SIG-M5 (cell line): Measurements from ENCODE around the gene PHLDA3.

Source experiments
- DNase-seq: peaks from one replicate; lab custom pipeline; 2025; lab: John Stamatoyannopoulos, UW

Gene PHLDA3

DNA sequence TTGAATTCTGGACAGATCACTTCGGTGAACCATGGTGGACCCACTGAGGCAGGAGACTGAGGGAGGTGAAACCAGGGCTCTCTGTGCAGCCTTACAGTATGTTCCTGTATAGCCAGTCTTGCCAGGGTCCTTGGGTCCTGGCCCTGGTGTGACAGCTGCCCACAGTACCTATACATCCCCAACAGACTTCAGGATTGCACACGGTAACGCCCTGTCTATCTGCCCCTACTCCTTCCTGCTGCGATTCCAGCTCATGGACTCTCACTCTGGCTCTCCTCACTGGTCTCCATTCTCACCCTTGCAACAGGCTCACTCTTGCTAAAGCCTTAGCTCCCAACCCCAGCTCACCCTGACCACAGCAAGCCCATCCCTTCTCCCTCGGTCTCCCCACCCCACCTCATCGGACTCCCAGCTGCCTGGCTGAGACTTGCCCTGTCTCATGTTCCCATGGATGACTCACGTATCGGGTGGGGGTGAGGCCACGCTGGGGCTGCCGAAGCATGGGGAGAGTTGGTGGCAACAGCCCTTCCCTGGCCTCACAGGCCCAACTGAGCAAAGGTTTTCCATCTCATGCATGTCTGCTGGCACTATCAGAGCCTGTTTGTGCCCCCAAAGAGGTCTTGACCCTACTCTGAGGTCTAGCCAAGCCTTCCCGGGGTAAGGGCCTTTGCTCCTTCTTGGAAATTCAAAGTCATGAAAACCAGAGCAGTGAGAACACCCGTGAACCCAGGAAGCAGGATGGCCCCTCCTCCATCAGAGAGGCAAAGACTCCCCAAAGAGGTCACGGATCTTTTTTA is 7.1 kb downstream of the PHLDA3 start:
- DNase-seq, result no peak

DNA sequence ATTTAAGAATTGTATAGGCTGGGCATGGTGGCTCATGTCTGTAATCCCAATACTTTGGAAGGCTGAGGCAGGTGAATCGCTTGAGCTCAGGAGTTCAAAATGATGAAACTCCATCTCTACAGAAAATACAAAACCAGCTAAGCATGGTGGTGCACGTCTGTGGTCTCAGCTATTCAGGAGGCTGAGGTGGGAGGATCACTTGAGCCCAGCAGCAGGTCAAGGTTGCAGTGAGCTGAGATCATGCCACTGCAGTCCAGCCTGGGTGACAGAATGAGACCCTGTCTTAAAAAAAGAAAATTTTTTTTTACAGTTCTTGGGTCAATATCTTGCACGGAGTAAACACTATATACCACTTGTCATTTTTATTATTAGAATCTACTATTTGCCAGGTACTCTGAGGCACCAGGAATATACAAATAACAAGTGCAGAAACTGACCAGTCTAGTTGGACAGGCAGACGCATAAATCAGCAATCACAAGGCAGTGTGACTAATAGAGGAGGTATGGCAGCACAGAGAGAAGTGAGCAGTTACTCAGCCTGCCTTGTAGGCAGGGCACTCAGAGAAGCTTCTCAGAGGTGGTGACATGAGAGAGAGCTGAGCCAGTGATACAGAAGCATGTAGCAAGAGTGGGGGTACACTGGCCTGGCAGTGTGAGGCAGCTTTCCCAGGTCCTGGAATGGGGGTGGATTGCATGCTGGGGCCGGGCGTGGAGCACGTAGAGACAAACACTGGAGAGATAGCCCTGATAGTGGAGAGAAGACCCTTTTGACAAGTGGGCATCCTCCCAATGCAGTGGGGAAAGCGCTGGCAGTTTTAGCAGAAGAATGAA is 8.0 kb downstream of the PHLDA3 start:
- no peak for DNase-seq

DNA sequence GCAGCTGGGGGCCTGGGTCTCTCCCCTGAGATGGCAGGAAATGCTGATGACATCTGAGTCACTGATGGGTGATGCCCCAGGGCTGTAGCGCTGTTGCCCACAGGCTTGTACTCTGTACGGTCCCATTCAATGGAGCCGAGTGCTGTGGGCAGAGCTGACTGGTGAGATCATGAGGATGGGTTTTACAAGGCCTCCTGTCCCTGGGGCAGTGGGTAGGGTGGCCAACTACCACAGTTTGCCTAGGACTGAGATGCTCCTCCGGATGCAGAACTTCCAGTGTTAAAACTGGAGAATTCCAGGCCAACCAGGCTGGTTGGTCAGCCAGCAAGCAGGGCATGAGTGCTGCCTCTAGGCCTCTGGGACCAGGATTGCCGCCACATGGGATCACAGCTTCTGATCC is 9.2 kb downstream of the PHLDA3 start:
- no peak for DNase-seq

DNA sequence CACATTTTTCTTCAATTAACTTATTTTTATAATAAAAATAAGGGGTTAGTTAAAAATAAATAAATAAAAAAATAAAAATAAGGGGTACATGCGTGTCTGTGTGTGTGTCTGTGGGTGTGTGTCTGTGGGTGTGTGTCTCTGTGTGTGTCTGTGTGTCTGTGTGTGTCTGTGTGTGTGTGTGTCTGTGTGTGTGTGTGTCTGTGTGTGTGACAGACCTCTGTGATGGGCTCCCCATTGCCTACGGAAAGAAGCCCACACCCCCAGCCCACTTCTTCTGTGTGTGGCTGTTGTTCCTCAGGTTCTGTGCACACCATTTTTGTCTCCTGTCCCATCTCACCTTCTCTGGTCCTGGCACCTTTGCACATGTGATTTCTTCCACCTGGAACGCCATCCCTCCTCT is 9.9 kb downstream of the PHLDA3 start:
- DNase-seq, result no peak

DNA sequence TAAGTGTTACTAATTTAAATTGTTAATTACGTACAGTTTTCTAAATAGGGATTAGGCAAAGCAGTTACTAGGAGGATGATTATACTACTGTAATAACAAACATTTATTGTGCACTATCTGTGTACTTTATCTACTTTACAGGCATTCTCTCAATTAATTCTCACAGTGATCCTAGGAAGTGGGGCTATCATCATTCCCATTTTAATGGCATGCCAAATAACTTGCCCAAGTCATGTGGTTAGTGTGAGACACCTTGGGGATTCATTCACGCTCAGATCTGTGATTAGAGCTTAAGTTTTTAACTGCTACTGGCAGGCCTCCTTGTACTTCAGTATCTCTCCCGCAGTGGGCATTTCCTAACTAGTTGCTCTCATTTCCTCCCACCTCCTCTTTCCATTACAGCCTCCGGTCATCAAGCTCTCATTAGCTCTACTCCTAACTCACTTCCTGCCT is 11.5 kb downstream of the PHLDA3 start:
- DNase-seq, result no peak

DNA sequence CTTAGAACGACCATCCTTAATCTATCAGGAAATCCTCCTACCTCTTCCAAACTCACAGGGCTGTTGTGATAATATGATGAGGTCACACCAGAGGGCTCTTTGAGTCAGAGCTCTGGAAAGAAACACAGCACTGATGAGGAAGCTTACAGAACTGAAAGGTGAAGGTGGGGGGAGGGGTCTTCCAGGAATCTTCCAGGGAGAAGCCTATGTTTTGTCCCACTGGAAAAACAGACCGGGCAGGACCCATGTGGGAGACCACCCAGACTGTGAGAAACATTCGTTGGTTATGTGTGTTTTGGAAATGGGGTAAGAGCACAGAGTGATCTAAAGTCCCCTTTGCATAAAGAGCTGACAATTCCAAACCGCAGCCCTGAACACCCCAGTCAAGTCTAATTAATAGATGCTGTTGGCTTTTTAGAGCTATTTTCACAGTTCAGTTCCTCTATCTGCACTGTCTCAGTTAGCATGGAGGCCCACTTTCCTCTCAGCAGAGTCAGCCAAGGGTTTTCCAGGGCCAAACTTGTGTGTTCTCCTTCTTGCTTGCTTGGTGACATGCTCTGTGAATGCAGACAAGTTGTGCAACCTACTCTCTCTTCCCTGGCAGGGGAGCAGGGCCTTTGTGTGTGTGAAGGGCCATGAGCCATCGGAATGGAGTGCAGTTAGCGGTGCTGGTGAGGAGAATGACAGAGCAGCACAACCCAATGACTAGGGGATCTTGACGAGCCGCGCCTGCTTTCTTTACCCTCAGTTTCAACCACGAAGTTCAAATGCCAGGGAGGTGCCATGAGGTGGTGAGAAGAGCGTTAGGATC is 12.3 kb downstream of the PHLDA3 start:
- DNase-seq, result peak; percentile 92

DNA sequence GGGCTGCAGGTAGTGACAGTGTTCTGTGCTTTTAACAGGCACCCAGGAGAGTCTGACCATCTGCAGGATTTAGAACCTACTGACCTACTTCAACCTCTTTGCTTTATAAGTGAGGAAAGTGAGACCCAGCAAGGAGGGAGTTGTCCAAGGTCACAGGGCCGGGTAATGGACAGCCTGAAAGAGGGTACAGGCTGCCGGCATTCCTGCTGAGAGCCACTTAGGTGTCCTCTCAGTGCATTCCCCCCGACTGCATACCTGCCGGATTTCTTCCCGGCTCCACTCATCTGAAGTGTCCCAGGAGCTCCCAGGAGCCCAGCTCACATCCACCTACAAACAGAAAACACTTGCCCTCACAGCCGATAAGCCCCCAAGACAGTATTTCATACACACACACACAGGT is 13.9 kb downstream of the PHLDA3 start:
- DNase-seq, result no peak

DNA sequence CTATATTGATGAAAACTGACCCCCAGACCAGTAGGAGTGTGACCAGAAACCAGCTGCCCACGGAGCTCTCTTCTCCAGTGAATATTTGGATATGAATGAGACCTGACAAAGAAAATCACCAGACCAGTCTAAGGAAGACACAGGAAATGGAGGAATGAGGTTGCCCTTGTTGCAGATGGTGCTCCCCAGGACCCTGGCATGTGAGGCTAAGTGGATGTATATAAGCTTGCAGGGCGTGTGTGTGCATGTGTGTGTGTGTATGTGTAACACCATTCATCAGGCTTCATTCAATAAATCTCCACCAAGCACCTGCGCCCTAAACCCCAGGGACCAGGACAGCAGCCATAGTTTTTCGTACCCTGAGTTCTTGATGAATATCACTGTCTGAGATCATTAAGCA is 14.4 kb downstream of the PHLDA3 start:
- no peak for DNase-seq

DNA sequence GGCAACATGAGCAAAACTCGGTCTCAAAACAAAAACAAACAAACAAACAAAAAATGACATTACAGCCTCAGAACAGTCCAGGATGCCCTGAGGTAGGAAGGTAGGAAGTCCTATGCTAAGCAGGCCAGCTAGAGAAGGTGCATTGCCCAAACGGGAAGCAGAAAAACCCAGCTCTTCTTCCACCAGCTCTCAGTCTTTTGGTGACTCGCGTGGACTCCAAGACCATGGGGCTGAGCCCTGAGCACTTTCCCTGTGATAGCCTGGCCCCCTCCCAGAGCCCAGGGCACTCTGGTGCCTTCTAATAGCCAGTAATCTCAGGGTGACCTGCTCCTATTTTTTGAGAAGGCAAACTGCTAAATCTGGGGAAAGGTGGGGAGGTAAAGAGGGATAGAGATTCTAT is 16.1 kb downstream of the PHLDA3 start:
- no peak for DNase-seq

DNA sequence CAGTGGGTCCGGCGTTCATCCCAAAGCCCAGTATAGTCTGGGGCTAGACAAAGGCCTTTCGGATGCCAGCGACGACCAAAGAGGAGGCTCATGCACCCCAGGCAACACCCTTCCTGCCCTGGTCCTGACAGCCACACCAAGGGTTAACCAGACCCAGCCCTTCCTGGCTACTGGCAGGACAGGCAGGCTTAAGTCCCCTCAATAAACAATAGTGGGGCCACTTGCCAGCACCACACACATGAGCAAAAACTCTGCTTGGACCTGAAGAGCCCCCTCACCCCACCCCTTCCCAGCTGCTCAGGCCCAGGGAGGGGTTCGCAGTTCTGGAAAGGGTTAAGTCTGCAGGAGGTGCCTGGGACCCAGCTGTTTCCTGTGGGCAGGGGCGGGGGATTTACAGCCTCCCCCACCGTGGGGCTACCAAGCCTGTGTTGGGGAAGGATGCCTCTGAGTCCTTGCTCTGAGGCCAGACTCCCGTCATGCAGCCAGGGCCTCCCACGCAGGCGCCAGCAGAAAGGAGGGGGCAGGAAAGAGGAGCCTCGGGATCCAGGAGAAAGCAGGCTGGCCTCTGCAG is 18.2 kb downstream of the PHLDA3 start:
- no peak for DNase-seq

DNA sequence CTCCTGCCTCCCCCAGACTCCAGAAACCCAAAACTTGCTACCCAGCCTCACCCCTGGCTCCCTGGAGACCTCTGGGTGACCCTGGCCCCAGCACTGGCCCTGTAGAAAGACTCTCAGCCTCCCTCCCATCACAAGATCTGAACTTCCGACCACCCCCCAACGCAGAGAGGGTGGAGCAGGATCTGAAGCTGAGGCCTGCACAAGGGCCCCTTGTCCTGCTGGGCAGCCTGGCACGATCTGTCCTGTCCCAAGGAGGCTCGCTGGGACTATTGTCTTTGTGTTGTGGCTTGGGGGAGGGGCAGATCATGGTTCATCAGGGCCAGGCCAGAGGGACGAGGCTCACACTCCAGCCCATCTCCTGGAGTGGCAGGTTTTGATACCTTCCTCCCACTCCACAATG is 20.0 kb downstream of the PHLDA3 start:
- DNase-seq, result no peak

DNA sequence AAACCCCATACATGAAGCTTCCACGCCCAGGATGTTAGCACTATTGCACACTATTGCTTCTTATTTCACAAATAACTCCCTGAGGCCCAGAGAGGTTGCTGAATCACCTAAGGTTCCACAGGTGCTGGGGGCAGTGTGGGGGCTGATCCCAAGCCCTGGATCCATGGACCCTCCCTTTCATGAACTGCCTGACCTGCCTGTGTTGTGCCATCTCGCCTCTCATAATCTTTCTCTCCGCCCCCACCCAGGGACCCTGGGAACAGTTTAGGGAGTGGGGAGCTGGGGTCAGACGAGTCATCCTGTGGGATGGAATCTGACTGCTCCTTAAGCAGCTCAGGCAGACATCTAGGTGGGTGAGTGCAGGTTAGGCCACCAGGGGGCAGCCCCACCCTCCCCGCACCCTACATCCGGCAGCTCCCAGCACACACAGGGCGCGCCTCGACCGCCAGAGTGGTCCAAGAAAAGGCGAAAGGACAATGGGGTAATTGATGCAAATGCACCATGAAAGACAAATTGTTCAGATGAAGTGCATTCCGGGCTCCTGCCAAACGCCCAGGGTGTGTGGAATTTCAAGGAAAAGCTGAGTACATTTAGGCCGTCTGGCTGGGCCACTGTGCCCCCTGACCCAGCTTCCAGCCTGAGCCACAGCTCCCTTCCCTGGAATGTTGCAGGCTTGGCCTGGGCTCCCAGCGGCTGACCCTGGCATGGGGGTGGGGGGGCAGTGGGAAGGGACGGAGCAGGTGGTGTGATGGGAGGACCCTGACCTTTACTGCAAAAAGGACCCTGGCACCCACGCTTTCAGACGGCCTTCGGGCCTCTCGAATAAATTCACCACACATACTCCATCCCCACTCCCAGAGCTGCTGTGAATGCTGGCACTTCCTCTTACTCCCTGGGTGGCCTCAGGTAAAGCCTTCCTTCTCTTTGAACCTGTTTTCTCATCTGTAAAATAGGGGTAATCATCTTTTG is 20.8 kb downstream of the PHLDA3 start:
- DNase-seq, result no peak

DNA sequence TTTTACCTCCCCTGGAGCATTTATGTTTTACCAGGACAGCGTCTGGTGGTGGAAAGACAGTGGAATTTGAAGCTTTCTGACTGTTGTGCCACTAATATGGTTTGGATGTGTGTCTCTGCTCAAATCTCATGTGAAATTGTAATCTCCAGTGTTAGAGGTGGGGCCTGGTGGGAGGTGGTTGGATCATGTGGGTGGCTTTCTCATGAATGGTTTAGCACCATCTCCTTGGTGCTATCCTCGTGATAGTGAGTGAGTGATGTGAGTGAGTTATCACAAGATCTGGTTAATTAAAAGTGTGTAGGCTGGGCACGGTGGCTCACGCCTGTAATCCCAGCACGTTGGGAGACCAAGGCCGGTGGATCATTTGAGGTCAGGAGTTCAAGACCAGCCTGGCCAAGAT is 23.7 kb downstream of the PHLDA3 start:
- no peak for DNase-seq

DNA sequence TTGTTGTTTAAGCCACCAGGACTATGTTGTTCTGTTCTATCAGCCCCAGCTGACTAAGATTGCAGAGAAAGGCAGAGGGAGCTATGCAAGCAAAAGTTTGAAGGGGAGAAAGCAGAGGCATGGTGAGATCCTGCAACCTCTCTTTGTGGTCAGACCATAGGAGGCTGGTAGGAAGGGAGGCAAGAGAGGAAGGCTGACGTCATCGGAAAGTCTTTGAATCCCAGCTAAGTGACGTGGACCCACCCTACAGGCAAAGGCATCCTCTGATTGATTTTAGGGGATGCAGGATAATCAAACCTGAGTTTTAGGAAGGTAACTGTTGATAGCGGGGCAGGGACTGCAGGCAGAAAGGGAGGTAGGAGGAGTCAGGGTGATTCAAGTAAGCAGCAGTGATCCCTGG is 24.2 kb downstream of the PHLDA3 start:
- no peak for DNase-seq

DNA sequence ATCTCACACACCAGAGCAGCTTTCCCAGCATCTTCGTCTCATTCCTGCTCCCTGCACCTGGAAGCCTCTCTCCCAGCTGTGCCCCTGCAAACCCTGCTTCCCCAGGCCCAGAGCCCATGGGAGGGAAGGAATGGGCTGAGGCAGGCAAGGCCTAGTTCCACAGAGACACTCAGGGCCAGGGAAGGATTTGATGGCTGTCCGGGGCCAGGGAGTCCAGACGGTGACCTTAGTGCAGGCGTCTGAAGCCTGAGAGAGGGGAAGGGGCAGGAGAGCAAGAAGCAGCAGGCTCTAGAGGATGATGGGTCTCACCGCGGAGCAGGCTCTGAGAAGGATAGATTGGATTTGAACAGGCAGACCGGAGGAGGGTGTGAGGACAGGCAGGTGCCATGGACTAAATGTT is 25.2 kb downstream of the PHLDA3 start:
- DNase-seq, result no peak

DNA sequence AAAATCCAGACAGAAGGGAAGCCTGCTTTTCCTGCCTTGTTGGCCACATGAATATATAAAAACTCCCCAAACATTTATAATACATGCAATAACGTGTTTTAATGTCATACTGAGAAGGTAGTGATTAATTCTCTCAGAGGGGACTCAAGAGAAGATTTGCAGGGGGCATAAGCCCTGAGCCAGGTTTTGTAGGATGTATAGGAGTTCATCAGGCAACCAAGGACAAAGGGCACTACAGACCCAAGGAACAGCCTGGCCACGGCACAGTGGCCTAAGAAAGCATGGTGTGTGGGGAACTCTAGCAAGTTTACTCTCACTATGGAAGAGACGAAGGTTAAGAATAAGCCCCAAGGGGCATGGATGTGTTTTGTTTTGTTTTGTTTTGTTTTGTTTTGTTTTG is 32.0 kb downstream of the PHLDA3 start:
- no peak for DNase-seq

DNA sequence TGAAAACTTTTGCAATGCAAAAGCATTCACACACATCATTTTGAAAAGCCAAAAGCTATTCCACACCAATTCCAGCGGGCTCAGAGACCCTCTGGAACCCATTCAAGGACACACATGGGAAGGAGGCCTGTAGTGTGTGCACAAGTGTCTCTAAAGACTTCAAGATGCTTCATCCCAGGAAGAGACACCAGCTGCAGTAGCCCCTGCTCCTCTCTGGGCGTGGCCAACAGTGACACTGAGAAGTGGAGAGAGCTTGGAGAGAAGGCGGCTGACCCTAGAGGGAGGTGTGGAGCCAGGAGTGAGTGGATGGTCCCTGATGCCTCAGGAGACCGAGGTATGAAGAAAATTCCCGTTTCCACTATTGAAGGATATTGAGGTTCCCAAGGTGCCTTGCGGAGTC is 32.6 kb downstream of the PHLDA3 start:
- DNase-seq, result no peak

DNA sequence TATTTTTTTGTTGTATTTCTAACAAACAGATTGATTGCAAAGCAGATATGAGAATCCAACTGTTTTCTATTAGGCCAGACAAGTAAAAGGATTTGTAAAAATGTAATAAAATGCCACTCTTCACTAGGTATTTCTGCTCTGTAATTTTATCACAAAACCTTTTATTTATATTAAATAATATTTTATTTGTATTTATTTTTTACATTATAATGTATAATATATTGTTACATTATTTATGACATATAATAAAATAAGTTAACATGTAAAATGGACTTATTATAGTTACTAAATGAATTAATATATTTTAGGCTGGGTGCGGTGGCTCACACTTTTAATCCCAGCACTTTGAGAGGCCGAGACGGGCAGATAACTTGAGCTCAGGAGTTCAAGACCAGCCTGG is 34.7 kb downstream of the PHLDA3 start:
- no peak for DNase-seq

DNA sequence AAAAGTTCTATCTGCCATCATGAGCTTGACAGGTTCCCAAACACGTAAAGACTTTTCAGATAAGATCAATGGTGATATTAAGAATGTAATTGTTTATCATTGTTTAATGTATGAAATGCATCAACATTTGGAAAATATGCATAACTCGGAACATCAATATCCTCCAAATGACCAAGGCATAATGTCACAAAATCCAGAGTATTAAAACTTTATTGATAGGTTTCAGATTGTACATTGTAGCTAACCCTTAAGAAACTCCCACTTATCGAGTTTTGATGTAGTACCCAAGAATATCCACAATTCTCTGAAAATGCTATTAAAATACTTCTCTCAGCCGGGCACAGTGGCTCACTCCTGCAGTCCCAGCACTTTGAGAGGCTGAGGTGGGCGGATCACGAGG is 35.4 kb downstream of the PHLDA3 start:
- no peak for DNase-seq

DNA sequence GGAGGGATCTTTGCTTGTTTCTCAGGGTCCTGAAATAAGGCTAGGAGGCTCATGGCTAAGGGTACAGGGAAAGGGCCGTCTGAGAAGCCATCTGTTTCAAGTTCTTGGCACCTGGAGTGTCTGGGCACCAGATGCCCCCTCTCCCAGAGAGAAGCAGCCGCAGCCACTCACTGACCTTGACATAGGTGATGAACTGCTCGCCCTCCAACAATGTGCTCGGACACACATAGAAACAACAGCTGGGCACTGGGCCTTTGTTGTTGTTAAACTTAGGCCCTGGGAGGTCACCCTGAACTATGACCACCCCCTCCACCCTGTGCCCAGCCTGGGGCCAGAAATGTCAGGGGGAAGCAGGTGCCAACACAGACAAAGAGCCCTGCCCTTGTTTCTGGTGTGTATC is 38.2 kb downstream of the PHLDA3 start:
- no peak for DNase-seq
